SKM-1 (cell line): ENCODE data around the gene MYO10.
"Not testable (repeated sequence)": the region's sequence is repeated elsewhere in the genome, so short reads cannot be mapped to it uniquely, and the experiment has no call there.

ENCODE experiments used
- DNase-seq: peaks from one replicate; lab custom pipeline; 2025; ENCODE audit not compliant: unreplicated experiment; lab: John Stamatoyannopoulos, UW

MYO10 gene

GRCh38 chr5:16865151-16865550, 70.9 kb downstream of the MYO10 start:
- no peak for DNase-seq

GRCh38 chr5:16864631-16865131, 71.4 kb downstream of the MYO10 start:
- no peak for DNase-seq

- no peak for DNase-seq
Observed at GRCh38 chr5:16863469-16863946, 72.6 kb downstream of the MYO10 start.

GRCh38 chr5:16862777-16863176, 73.3 kb downstream of the MYO10 start:
- DNase-seq, result no peak

- DNase-seq, result no peak
Observed at GRCh38 chr5:16859346-16859745, 76.7 kb downstream of the MYO10 start.

GRCh38 chr5:16858151-16858550, 77.9 kb downstream of the MYO10 start:
- DNase-seq, result no peak

- DNase-seq, result no peak
Observed at GRCh38 chr5:16857635-16858034, 78.5 kb downstream of the MYO10 start.

GRCh38 chr5:16856531-16856930, 79.6 kb downstream of the MYO10 start:
- DNase-seq, result no peak

GRCh38 chr5:16855898-16856297, 80.2 kb downstream of the MYO10 start:
- DNase-seq, result no peak

GRCh38 chr5:16855485-16855884, 80.6 kb downstream of the MYO10 start:
- DNase-seq, result no peak

- no peak for DNase-seq
Observed at GRCh38 chr5:16854351-16854750, 81.7 kb downstream of the MYO10 start.

GRCh38 chr5:16853518-16853917, 82.6 kb downstream of the MYO10 start:
- DNase-seq, result no peak

- DNase-seq, result no peak
Observed at GRCh38 chr5:16852251-16853005, 83.7 kb downstream of the MYO10 start.

GRCh38 chr5:16849775-16850174, 86.3 kb downstream of the MYO10 start:
- no peak for DNase-seq

GRCh38 chr5:16849181-16849580, 86.9 kb downstream of the MYO10 start:
- no peak for DNase-seq

GRCh38 chr5:16844952-16845351, 91.1 kb downstream of the MYO10 start:
- DNase-seq, result no peak

GRCh38 chr5:16842896-16843295, 93.2 kb downstream of the MYO10 start:
- no peak for DNase-seq

GRCh38 chr5:16841416-16841815, 94.7 kb downstream of the MYO10 start:
- no peak for DNase-seq

GRCh38 chr5:16837305-16837704, 98.8 kb downstream of the MYO10 start:
- no peak for DNase-seq

GRCh38 chr5:16834029-16834428, 102.1 kb downstream of the MYO10 start:
- DNase-seq, result no peak

GRCh38 chr5:16831326-16831725, 104.8 kb downstream of the MYO10 start:
- not testable (repeated sequence) for DNase-seq

GRCh38 chr5:16827755-16828154, 108.3 kb downstream of the MYO10 start:
- DNase-seq, result no peak
